GM18511 (cell line): ENCODE measurements around the gene ASPM.

ENCODE experiments used
- ATAC-seq: cut with Tn5 transposase; IDR thresholded peaks from one replicate; pipeline ENCODE4 v1.9.1; 2021; ENCODE audit warnings: mild to moderate bottlenecking, moderate library complexity; ENCODE audit not compliant: unreplicated experiment

Gene ASPM, protein sequence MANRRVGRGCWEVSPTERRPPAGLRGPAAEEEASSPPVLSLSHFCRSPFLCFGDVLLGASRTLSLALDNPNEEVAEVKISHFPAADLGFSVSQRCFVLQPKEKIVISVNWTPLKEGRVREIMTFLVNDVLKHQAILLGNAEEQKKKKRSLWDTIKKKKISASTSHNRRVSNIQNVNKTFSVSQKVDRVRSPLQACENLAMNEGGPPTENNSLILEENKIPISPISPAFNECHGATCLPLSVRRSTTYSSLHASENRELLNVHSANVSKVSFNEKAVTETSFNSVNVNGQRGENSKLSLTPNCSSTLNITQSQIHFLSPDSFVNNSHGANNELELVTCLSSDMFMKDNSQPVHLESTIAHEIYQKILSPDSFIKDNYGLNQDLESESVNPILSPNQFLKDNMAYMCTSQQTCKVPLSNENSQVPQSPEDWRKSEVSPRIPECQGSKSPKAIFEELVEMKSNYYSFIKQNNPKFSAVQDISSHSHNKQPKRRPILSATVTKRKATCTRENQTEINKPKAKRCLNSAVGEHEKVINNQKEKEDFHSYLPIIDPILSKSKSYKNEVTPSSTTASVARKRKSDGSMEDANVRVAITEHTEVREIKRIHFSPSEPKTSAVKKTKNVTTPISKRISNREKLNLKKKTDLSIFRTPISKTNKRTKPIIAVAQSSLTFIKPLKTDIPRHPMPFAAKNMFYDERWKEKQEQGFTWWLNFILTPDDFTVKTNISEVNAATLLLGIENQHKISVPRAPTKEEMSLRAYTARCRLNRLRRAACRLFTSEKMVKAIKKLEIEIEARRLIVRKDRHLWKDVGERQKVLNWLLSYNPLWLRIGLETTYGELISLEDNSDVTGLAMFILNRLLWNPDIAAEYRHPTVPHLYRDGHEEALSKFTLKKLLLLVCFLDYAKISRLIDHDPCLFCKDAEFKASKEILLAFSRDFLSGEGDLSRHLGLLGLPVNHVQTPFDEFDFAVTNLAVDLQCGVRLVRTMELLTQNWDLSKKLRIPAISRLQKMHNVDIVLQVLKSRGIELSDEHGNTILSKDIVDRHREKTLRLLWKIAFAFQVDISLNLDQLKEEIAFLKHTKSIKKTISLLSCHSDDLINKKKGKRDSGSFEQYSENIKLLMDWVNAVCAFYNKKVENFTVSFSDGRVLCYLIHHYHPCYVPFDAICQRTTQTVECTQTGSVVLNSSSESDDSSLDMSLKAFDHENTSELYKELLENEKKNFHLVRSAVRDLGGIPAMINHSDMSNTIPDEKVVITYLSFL (N-terminal part only)

DNA sequence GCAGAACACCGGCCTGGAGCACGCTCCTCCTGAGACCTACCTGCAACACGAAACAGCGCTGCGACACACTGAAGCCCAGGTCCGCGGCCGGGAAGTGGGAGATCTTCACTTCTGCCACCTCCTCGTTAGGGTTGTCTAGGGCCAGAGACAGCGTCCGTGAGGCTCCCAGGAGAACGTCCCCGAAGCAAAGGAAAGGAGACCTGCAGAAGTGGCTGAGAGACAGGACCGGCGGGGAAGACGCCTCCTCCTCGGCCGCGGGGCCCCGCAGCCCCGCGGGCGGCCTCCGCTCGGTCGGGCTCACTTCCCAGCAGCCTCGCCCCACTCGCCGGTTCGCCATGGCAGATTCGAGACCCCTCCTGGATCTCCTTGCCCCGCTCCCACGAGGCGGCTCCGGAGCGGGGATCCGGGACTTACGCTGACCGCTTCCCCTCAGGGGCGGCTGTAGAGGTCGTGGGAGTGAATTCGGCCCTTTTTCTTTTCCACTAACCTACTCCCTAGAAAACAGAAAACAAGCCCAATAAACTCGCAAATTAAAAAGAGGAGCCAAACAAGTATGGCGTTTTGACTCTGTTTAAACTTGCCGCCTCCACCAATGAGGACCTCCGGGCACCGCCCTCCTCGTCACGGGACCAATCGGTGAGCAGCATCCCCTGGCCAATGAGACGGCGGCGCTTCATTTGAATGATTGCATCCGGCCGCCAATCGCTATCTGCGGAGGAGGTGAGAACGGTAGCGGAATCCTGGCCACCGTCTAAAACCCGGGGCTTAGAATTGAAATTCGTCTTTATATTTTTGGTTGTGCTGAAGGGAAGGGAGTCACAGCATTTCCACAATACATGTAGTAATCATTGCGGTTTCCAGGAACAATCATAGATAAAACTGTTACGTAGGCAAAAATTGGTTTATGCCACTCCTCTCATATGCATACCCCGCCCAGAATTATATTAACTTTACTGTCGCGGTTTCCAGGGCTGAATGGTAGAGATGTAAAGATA lies at the start of gene ASPM:
Gene ASPM (minus strand): TSS at position 569 of the 995 bp plus-strand sequence. CDS start 232 bp downstream, at position 337.
- peak; percentile 98 for ATAC-seq

DNA sequence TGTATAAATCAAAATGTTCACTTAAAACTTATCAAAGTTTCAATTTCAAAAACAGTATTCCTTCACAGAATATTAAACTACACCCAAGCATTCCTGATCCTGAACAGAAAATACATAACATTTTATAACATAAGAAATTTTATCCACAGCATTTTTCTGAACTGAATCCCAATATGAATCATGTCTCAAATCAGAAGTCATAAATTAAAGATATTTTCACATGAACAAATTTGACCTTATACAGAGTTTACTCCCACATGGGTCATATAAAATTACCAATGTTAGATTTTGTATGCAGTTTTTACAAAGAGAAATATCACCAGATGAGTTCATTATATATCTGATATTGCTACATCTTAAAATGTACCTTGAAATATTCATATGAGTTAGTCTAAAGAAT lies 48.6 kb upstream of the ASPM start:
- ATAC-seq: no peak

DNA sequence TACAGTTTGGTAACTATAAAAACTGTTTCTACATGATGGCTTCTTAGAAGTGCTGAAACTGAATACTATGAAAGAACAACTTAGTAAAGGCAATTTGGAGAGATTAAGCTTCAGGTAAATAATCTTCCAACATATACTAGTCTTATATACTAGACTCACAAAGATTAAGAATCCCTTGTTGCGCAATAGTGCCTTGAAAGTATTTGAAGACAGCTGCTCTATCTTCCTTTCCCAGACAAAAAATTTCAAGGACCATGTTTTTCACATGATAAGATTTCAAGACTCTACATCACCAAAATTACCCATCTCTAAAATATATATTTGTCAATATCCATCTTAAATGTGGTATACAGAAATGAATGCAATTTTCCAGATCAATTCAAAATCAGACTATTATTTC lies 37.7 kb upstream of the ASPM start:
- ATAC-seq: no peak

DNA sequence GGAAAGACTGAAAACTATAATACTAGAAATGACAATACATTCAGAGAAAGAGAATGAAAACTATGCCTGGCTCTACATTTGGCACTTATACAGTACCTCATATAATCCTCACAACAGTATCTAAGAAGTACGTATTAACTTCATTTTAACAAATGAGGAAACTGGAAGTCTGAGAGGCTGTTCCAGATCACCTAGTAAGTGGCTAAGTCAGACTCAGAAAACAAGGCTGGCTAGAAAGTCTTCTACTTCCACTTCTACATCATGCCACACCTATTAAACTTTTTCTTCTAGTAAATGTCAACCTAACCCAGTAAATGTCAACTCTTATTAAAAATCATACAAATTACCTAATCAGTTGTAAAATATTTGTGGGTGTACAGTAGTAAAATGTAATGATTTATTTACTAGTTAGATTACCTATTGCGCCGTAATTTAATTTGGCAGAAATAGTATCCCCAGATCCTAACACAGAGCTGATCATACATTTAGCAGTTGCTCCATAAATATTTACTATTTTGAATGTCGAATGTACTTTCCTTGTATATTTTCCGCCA lies 36.8 kb upstream of the ASPM start:
- no peak for ATAC-seq

DNA sequence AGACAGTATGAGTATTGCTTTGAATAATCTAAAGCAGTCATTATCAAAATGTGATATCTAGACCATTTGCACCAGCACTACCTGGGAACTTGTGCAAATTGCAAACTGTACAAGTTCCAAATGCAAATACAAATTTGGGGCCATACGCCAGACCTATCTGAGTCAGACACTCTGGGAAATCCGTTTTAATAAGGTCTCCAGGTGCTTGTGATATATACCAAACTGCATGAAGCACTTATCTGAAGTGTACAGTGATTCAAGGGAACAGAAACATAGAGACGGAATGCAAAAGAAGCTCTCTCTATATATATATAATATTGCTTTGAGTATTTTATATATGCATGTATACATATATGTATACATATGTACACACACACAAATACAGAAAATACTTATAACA lies 36.2 kb upstream of the ASPM start:
- ATAC-seq: no peak

DNA sequence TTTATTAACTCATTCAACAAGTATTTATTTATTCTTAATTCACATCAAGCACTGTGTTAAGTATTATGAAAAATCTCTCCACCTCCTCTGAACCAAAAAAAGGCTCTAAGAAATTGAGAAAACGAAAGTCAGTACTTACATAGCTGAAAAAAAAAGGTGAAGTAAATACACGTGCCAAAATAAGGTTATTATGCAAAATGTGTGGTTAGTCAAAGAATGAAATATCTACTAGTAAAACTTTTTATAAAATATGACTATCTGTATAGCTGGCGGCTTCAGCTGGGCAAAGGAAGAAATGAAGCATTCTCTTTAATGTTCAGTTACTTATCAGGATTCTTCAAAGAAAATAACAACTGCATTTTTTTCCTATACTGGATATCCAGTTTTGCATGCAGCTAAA lies 35.5 kb upstream of the ASPM start:
- peak; percentile 60 for ATAC-seq

DNA sequence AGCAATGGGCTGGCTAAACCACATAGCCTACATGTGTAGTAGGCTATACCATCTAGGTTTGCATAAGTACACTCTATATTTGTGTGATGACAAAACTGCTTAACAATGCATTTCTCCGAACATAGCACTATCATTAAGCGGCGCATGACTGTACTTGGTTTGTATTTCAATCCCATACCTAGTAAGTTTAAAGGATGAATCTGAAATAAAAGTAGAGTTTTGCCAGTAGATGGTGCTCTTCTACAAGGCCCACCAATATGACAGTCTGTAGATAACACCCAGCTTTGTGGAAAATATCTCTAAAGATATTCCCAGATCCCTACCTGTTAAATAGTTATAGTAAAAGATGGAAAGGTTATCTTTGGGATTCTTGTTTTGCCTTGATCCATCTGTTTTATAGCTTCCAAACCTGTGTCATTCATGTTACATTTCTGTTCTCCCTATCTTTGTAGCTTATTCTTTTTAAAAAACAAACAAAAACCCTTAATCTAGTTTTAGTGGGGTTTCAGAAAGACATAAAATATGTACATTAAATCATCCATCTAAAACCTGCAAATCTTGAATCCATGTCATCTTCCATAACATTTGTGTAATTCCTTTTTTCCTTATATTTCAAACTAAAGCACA lies 33.9 kb upstream of the ASPM start:
- peak; percentile 56 for ATAC-seq

DNA sequence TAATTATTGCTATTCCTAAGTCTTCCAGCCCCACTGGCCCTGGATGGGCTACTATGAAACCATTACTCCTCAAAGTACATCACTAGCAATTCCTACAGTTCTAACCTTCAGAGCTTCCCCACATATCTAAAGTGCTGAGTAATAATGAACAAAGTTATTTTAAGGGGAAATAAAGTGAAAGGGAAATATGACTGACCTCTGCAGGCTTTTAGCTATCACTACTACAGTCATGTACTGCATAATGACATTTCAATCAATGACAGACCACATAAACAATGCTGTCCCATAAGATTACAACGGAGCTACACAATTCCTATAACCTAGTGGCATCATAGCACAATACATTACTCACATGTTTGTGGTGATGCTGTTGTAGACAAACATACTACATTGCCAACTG lies 32.5 kb upstream of the ASPM start:
- ATAC-seq: peak; percentile 65

DNA sequence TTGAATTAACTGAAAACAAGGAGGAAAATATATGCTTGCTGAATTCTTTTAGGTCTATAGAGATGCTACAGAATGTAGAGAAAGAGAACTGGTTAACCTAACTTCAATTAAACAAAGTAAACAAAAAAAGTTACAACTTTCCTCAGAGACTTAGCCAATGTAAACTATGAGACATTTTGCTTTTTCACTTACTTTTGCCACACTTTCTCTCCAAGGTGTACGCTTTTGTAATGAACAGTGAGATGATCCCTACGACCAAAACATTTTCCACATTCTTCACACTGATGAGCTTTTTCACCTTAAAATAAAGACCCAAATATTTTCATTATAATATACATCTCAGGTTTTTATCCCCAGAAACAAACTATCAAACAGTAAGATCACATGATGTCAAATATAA lies 28.3 kb upstream of the ASPM start:
- ATAC-seq: no peak

DNA sequence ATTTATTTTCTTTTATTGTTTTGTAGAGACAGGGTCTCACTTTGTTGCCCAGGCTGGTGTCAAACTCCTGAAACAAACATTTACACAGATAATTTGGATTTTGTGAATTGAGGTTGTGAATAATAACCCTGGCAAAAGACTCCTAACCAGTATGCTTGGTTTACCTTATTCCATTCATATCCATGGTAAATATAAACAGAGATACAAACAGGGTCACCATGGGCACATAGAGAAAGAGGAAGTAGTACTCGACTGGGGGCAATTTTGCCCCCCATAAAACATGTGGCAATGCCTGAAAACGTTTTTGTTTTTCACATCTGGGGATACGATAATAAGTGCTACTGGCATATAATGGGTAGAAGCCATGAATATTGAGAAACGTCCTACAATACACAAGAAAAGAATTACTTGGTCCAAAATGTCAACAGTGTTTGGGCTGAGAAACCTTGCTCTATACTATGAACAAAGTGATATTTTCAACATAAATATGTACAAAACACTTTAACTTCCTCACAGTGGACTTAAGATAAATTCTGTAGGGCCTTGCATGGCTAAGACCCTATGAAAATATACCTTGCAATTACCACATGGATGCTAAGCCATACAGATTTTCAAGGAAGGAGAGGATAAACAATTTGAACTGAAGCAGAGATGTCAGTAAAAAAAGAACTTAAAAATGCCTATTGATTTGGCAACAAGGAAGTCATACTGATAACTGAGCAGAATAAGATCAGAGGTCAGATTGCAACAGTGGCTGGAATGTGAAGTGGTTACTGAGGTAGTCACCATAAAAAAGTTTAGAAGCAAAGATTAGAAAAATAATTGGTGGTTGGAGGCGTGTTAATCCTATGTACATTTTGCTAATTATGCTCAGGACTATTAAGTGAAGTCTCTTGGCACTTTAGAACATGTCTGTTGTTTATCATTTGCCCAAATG lies 27.4 kb upstream of the ASPM start:
- ATAC-seq: no peak

DNA sequence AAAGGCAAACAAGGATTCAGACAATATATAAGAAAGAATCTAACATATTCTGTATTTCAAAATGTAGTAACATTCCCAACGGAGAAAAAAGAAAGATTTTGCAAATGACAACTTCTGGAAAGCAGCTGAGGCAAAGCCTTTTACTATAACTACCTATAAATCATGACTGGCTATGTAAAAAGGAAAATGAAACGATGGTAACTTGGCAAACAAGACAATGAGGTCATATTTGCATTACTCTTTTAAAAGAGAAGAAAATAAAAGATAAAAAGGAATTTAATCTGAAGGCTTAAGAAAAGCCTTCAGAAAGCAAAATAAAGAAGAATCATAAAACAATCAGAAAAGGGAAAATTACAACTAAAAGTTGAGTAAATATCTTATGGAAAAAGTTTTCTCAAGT lies 25.1 kb upstream of the ASPM start:
- ATAC-seq: no peak

DNA sequence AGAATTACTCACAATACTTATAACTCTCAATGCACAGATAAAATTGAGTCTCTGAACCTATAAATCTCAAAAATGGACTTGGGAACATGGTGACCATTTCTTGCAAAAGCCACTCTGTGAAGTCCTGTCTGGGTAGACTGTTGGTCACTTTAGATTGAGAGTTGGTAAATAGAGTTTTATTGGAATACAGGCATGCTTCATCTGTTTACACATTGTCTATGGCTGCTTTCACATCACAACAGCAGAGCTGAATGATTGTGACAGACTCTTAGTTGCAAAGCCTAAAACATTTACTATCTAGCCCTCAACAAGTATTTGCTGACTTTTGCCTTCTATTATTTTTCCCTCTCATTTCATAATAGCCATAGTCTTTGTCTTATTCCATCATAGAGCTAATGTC lies 24.1 kb upstream of the ASPM start:
- no peak for ATAC-seq

DNA sequence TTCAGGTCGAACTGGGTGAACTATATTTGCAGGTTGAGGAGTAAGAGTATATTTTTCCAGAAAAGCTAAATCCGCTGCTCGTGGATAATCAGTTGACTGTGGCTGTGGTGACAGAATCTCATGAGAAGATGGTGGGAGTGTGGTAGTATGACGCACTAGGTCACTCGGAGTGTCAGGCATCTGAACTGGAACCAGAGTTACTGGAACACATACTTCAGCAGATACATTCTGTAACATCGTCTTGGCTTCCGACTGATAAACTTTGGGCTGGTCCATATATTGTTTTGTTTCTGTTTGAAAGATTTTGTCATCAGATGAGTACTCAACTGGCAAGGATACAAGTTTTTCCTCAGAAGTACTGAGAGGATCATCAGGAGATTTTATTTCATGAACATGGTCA lies 13.0 kb upstream of the ASPM start:
- no peak for ATAC-seq

DNA sequence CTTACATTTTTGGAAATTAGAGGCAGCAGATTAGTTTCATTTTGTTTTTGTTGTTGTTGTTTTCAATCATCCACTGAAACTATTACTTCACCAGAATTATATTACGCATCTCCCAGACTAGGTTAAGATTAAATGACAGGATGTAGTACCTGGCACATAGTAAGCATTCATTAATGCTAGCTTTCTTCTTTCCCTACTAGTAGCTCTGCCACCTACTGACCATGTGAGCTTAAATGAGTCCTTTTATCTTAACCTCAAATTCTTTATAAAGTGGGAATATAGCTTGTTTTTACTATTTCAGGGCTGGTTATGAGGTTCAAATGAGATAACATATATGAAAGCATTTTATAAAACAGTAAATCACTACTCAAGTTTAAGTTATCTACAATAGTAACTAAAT lies 10.2 kb upstream of the ASPM start:
- ATAC-seq: no peak

DNA sequence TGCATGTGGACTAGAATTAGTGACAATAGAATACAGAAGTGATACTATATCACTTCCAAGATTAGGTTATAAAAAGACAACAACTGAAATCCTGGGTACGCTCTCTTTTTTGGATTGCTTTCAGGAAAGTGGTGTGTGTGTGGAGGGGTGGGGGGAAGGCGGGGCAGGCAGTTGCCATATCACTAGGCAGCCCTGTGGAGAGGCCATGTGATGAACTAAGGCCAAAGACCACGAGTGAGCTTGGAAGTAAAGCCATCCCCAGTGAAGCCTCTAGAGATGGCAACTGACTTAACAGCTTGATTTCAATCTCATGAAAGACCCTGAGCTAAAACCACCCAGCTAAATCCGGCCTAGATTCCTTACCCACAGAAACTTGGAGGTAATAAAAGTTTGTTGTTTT lies 6.2 kb upstream of the ASPM start:
- ATAC-seq: no peak

DNA sequence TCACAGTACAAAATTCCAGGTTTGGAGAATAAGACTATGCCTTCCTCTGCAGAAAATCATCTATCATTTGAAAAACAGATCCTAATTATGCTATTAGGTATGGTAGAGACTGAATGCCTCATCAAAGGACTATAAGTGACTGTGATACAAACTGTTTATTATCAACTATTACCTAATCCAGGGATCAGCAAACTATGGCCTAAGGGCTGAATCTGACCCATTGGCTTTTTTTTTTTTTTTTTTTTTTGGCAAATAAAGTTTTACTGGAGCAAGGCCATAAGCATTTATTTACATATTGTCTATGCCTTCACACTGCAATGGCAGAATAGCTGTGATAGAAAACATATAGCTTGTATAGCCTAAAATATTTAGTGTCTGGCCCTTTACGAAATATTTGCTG lies 4.7 kb upstream of the ASPM start:
- ATAC-seq: no peak

DNA sequence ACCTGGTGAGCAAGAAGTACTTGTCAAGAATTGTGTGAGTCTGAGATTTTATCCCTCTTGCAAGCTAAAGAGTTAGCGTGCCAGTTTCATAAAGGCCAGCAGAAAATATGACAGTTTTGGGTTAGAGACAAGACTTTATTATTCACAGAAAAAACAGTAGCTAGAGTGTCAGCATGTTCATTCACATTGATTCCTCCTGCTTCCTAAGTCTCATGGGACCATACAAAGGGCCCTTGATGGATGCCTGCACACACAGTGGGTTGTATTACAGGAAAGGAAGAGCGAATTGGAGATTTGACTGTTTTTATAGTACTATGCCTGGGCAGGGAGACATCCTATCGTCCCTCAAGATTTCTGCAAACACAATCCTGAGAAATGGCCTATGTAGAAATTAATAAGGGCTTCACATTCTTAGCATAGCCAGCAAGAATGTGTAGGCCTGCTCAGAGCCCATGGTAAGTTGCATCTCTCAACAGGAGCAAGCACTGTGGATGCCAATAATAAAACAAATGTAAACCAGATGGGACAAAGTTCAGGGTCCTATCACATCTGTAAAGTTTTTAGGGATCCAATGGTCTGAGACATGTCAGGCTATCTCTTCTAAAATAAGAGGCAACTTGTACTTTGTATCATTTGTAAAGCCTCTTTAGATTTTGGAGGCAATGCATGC lies 4.0 kb upstream of the ASPM start:
- ATAC-seq: no peak

DNA sequence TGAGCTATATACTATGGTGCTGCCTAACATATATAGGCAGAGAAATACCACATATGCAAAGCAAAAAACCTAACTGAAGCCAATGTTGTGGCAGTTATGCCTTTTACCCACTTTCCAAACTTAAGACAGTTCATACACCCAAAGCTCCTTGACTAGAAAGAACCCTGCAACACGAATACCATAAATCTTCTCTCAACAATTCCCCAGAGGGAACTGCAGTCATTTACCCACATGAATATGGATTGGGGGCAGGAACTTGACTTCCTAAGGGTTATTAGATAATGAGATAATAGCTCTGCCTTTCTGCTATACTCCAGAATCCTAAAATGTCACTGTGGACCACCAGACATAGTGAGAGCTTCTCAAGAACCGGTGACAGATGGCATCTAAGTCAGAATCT lies 2.9 kb upstream of the ASPM start:
- ATAC-seq: no peak
